Thyroid gland (tissue), 4 donors: ENCODE data around the gene FAM47A.

Source experiments
- POLR2A ChIP-seq, 2 donors: fragments of 450-650 bp; IDR thresholded peaks; one replicate each; pipeline ENCODE4 v1.6.1; 2017; ENCODE audit warnings: antibody characterized with exemption in 2 of 2, mild to moderate bottlenecking in 2 of 2, moderate library complexity in 1 of 2
- TF ChIP-seq, protein P1 (sequence below), 6 experiments: fragments of 200-600 bp in 3 of 6; fragments of 450-650 bp in 3 of 6; sonication (generic) in 3 of 6; IDR thresholded peaks; one replicate each; pipeline ENCODE4 v1.5.1; 2016 to 2019; ENCODE audit warnings: antibody characterized with exemption in 6 of 6, mild to moderate bottlenecking in 2 of 6, inconsistent platforms in 1 of 6, moderate library complexity in 1 of 6

DNA sequence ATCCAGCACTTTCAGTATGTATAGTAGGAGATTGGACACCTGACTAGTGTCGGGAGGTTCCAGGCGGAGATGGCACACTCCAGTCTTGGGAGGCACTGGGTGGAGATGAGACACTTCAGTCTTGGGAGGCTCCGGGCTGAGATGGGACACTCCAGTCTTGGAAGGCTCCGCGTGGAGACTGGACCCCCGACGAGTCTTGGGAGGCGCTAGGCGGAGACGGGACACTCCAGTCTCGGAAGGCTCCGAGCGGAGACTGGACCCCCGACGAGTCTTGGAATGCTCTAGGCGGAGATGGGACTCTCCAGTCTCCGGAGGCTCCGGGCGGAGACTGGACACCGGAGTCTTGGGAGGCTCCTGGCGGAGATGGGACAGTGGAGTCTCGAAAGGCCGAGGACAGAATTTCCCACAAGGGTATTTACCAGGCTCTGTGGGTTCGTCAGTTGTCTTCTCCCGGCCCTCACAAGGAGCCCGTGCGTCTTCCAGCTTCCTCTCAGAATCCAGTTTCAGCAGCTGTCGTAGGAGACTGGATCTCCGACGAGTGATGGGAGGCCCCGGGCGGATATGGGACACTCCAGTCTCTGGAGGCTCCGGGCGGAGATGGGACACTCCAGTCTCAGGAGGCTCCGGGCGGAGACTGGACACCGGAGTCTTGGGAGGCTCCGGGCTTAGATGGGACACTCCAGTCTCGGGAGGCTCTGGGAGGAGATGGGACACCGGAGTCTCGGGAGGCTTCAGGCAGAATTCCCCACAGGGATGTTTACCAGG lies 952 bp downstream of the FAM47A start:
- TF ChIP-seq, protein P1, sequence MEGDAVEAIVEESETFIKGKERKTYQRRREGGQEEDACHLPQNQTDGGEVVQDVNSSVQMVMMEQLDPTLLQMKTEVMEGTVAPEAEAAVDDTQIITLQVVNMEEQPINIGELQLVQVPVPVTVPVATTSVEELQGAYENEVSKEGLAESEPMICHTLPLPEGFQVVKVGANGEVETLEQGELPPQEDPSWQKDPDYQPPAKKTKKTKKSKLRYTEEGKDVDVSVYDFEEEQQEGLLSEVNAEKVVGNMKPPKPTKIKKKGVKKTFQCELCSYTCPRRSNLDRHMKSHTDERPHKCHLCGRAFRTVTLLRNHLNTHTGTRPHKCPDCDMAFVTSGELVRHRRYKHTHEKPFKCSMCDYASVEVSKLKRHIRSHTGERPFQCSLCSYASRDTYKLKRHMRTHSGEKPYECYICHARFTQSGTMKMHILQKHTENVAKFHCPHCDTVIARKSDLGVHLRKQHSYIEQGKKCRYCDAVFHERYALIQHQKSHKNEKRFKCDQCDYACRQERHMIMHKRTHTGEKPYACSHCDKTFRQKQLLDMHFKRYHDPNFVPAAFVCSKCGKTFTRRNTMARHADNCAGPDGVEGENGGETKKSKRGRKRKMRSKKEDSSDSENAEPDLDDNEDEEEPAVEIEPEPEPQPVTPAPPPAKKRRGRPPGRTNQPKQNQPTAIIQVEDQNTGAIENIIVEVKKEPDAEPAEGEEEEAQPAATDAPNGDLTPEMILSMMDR (IDR thresholded peaks at IDR 0.05) = no peak
- TF ChIP-seq POLR2A (IDR thresholded peaks at IDR 0.05) = no peak
